GM12891 (cell line): ENCODE measurements around the gene ARSD.

Source experiments
- PAX5 ChIP-seq: IDR thresholded peaks from 2 replicates; pipeline ENCODE4 v1.6.1; 2011; ENCODE audit warnings: low read length, moderate library complexity, mild to moderate bottlenecking; ENCODE audit not compliant: insufficient read depth, severe bottlenecking
- POLR2A ChIP-seq: IDR thresholded peaks from 2 replicates; pipeline ENCODE4 v1.6.1; 2011; ENCODE audit warnings: low read depth, low read length, control low read depth
- POLR2AphosphoS5 ChIP-seq: IDR thresholded peaks from 2 replicates; pipeline ENCODE4 v1.6.1; 2011; ENCODE audit warnings: low read depth, low read length, control low read depth
- POU2F2 ChIP-seq: IDR thresholded peaks from 2 replicates; pipeline ENCODE4 v1.6.1; 2011; ENCODE audit warnings: low read depth, mild to moderate bottlenecking, control low read depth, low read length, moderate library complexity
- SPI1 ChIP-seq: IDR thresholded peaks from 2 replicates; pipeline ENCODE4 v1.6.1; 2011; ENCODE audit warnings: low read depth, low read length, control low read depth
- TAF1 ChIP-seq: IDR thresholded peaks from 2 replicates; pipeline ENCODE4 v1.6.1; 2011; ENCODE audit warnings: low read depth, low read length, control low read depth

DNA sequence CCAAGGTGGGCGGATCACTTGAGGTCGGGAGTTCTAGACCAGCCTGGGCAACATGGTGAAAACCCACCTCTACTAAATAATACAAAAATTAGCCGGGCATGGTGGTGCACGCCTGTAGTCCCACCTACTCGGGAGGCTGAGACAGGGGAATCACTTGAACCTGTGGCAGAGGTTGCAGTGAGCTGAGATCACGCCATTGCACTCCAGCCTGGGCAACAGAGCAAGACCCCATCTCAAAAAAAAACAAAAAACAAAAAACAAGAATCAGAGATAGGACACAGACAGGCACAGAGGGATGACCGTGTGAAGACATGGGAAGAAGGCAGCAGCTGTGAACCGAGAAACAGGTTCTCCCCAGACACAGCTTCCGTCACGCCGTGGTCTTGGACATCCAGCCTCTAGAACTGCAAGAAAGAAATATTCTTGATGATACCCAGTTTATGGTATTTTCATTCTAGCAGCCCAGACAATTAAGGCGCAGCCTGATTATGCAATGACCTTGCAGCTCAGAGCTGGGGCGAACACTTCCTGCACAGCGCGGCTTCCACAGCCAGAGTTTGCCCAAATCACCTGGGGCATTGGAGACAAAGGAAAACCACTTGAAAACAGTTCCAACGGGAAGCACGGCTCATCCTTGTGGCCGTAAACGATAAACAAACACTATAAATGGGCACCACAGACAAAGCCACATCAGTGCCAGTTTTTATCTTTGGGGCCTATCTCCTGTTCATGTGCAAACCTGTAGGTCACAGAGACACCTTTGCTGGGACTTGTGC, 4.2 kb upstream of the ARSD start:
- TF ChIP-seq POLR2A: no peak
- no peak for TF ChIP-seq SPI1
- no peak for TF ChIP-seq POLR2AphosphoS5
- TF ChIP-seq TAF1: no peak
- TF ChIP-seq POU2F2: no peak
- TF ChIP-seq PAX5: no peak
